GM12875 (cell line): ENCODE results near the gene ATAD5.
"Not testable (repeated sequence)": the region's sequence is repeated elsewhere in the genome, so short reads cannot be mapped to it uniquely, and the experiment has no call there.

Experiments used
- H3K4me3 ChIP-seq: one replicate; pipeline ENCODE4 v1.5.1; 2011; ENCODE audit warnings: low read depth, low read length, control low read depth
- TF ChIP-seq, protein P1 (sequence below): IDR thresholded peaks from 2 replicates; pipeline ENCODE4 v1.5.1; 2011; ENCODE audit warnings: low read depth, mild to moderate bottlenecking, control low read depth, inconsistent platforms, low read length, moderate library complexity, borderline replicate concordance; ENCODE audit not compliant: insufficient read depth

Gene ATAD5

DNA sequence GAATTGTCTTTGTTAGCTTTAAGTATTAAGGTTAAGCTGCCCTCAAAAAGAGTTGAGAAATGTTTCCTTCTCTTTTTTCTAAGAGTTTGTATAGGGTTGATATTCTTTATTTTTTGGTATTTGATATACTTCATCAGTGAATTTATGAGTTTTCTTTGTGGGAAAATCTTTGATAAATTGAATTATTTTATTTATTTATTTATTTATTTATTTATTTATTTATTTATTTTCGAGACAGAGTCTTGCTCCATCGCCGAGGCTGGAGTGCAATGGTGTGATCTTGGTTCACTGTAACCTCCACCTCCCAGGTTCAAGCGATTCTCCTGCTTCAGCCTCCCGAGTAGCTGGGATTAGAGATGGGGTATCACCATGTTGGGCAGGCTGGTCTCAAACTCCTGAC is 54.4 kb downstream of the ATAD5 start:
- TF ChIP-seq, protein P1, sequence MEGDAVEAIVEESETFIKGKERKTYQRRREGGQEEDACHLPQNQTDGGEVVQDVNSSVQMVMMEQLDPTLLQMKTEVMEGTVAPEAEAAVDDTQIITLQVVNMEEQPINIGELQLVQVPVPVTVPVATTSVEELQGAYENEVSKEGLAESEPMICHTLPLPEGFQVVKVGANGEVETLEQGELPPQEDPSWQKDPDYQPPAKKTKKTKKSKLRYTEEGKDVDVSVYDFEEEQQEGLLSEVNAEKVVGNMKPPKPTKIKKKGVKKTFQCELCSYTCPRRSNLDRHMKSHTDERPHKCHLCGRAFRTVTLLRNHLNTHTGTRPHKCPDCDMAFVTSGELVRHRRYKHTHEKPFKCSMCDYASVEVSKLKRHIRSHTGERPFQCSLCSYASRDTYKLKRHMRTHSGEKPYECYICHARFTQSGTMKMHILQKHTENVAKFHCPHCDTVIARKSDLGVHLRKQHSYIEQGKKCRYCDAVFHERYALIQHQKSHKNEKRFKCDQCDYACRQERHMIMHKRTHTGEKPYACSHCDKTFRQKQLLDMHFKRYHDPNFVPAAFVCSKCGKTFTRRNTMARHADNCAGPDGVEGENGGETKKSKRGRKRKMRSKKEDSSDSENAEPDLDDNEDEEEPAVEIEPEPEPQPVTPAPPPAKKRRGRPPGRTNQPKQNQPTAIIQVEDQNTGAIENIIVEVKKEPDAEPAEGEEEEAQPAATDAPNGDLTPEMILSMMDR, result no peak
- no peak overlapping the region for H3K4me3 ChIP-seq

DNA sequence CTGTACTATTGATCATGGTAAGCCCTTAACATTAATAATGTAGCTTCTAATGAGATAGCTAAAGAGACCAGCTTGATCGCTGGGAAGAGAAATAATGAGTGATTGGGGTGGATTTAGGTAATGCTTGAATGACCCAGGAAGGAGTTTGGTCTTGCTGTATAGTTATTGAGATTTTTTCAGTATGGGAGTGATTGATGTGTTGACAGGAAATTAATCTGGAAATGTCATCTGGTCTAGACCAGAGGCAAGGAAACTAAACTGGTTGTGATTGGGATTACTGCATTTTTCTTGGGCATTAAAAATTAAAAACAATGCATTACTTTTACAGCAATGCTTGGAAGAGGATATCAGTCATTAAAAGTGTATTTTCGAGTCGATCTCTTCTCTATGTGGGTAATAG is 62.5 kb downstream of the ATAD5 start:
- H3K4me3 ChIP-seq, result no peak overlapping the region
- TF ChIP-seq, protein P1, result no peak

DNA sequence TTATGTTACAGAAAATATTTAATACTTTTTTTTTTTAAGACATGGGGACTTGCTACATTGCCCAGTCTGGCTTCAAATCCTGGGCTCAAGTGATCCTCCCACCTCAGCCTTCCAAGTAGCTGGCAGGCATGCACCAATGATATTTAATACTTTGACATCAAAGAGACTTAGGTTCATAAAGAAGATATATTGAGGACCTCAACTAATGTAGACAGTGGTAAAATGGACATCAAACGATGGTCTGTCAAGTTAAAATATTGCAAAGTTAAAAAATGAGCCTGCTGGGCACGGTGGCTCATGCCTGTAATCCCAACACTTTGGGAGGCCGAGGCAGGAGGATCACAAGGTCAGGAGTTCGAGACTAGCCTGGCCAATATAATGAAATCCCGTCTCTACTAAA is 65.5 kb downstream of the ATAD5 start:
- H3K4me3 ChIP-seq, result no peak overlapping the region
- TF ChIP-seq, protein P1, result no peak

DNA sequence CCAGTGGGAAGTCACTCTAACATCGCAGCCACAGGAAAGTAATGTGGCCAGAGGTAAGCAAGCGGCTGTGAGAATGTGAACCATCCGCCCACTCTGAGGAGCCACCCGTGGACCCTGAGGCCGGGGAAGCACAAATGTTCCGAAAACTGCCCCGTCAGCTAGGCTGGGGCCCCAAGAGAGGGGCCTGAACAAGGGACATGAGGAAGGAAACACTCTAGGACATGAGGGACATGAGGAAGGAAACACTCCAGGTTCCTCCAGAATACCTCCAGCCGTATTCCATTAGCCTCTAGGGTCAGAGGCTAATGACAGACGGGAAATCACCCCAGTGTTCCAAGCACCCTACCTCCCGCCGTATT is 74.0 kb downstream of the ATAD5 start:
- peak overlapping the region; percentile 86 for H3K4me3 ChIP-seq
- TF ChIP-seq, protein P1, result no peak

DNA sequence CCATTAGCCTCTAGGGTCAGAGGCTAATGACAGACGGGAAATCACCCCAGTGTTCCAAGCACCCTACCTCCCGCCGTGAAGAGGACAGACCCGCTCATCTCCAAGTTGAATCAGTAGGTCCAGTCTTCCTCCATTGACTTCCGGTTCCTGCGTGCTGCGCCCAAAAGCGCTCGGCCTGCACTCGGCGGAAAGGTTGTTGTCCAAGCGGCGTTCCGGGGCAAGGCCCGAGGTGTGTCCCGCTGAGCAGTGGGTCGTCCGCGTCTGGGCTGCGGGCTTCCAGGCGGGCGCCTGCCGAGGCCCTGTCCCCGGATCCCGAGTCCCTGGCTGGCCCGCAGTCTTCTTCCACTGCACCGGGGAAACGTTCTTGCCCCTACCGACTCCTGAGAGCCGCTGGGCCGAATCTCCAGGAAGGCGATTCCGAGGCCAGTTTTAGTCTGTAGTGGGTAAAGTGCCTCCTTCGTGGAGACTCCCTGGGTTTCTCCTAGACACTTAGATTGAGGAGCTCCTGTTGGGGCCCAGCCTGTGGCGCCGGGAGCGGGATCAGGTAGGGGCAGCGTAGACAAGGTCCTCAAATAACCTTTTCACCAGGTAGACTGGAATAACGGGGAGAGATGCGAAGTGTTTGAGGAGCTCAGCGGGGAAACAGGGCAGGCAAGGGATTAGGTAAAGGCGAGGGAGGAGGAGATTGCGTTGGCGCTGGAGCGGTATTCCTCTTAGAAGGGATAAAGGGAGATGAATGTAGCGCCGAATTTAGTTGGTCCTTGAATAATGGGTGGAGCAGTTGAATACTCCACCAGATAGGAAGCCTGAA is 74.5 kb downstream of the ATAD5 start, which contains the start of gene TEFM:
Gene TEFM, minus strand, starts transcription at position 138 of the 811 bp plus-strand sequence. Its CDS starts 40 bp downstream, at position 98.
- TF ChIP-seq, protein P1, result no peak
- peak within 1 kb of the TSS; percentile 86 for H3K4me3 ChIP-seq

DNA sequence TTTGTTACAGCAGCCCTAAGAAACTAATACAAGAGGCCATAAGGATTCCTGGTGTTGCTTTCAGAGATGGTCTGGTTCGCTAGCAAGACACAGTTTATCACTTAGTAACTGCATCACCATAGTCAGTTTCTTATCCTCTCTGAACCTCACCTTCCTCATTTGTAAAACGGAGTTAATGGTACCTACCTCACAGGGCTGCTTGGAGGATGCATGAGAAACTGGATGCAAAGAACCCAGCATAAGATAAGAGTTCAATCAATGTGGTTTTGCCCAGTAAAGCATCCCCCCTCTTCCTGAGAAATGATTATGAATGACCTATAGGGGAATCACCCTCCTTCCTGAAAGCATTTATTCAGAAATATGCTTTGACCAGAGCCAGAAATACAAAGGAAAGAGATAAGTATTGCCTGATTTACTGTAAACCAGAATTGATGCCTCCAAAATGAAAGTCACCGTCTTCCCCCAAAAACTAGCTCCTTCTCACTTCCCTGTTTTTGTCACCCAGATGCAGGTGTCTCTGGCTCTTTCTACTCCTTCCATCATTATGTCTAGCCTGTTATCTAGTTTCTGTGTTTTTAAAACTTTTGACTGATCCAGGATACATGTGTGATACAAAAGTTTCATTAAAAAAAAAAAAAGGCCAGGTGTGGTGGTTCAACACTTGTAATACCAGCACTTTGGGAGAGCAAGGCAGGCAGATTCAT is 77.1 kb downstream of the ATAD5 start:
- TF ChIP-seq, protein P1, result no peak
- H3K4me3 ChIP-seq, result no peak overlapping the region

DNA sequence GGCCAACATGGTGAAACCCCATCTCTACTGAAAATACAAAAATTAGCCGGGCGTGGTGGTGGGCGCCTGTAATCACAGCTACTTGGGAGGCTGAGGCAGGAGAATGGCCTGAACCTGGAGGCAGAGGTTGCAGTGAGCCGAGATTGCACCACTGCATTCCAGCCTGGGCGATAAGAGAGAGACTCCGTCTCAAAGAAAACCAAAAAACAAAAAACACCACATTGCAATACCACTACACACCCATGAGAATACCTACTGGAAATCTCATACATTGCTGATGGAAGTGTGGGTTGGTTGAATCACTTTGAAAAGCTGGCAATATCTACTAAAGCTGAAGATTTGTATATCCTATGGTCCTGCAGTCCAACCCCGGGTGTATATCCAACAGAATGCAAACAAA is 78.4 kb downstream of the ATAD5 start:
- not testable (repeated sequence) for H3K4me3 ChIP-seq
